Stimulated activated CD8-positive, alpha-beta memory T cell treated with anti-CD3 and anti-CD28 coated beads, Interleukin-15, amount 100 ng/mL, for 48 hours (primary cell): ENCODE measurements around the gene ETFB.
A peak's percentile ranks its signal among the peaks of the same experiment; 100 is the strongest.

Experiments used
- DNase-seq, 2 donors: peaks; one replicate each; pipeline ENCODE4 v3.0.0-alpha.2; 2020; ENCODE audit warnings: low read depth in 2 of 2

Gene ETFB

GRCh38 chr19:51327066-51328001 lies 38.9 kb downstream of the ETFB start:
- DNase-seq: peak; percentile 43 to 56

- DNase-seq: no peak
These were observed 39.7 kb downstream of the ETFB start for GRCh38 chr19:51326216-51327065.

- DNase-seq: no peak
These were observed 40.8 kb downstream of the ETFB start for GRCh38 chr19:51325161-51325976.

GRCh38 chr19:51324167-51324481 lies 42.1 kb downstream of the ETFB start:
- no peak for DNase-seq

- no peak for DNase-seq
These were observed 42.6 kb downstream of the ETFB start for GRCh38 chr19:51323481-51324166.

- DNase-seq: no peak
These were observed 44.4 kb downstream of the ETFB start for GRCh38 chr19:51321799-51322198.

GRCh38 chr19:51320280-51320657 lies 45.9 kb downstream of the ETFB start:
- DNase-seq: no peak

- DNase-seq: no peak
These were observed 46.4 kb downstream of the ETFB start for GRCh38 chr19:51319649-51320279.

- no peak for DNase-seq
These were observed 47.2 kb downstream of the ETFB start for GRCh38 chr19:51318687-51319648.

- DNase-seq: no peak
These were observed 48.2 kb downstream of the ETFB start for GRCh38 chr19:51317968-51318367.

GRCh38 chr19:51317376-51317775 lies 48.8 kb downstream of the ETFB start:
- DNase-seq: no peak

GRCh38 chr19:51316688-51317087 lies 49.5 kb downstream of the ETFB start:
- no peak for DNase-seq

GRCh38 chr19:51311351-51312257 lies 54.6 kb downstream of the ETFB start, which contains the start of gene IGLON5:
TSS of gene IGLON5 (plus strand) at chr19:51311644. CDS start at chr19:51311848, 204 bp downstream.
- DNase-seq: no peak

GRCh38 chr19:51305479-51305878 lies 60.7 kb downstream of the ETFB start:
- DNase-seq: no peak

GRCh38 chr19:51301266-51301665 lies 64.9 kb downstream of the ETFB start:
- DNase-seq: no peak

GRCh38 chr19:51297406-51297805 lies 68.8 kb downstream of the ETFB start:
- no peak for DNase-seq

- no peak for DNase-seq
These were observed 69.7 kb downstream of the ETFB start for GRCh38 chr19:51296336-51297093.
